Measurements from ENCODE around the gene C11orf24.

C11orf24 gene

GRCh38 chr11:68297812-68298658 lies 26.3 kb upstream of the C11orf24 start:
- peak; percentile 20 for DNase-seq (ENCODE audit: extremely low read depth, low read depth)
- H3K4me3 ChIP-seq (replicated peaks; ENCODE audit: low read depth, low read length): no peak overlapping the region
- TF ChIP-seq CTCF (IDR thresholded peaks at IDR 0.05; ENCODE audit: low read depth, low read length, missing control alignments): peak; percentile 97

GRCh38 chr11:68297494-68297811 lies 25.7 kb upstream of the C11orf24 start:
- no peak for DNase-seq (ENCODE audit: extremely low read depth, low read depth)
- H3K4me3 ChIP-seq (replicated peaks; ENCODE audit: low read depth, low read length): no peak overlapping the region
- TF ChIP-seq CTCF (IDR thresholded peaks at IDR 0.05; ENCODE audit: low read depth, low read length, missing control alignments): no peak

GRCh38 chr11:68297052-68297378 lies 25.2 kb upstream of the C11orf24 start:
- no peak for DNase-seq (ENCODE audit: extremely low read depth, low read depth)
- no peak overlapping the region for H3K4me3 ChIP-seq (replicated peaks; ENCODE audit: low read depth, low read length)
- no peak for TF ChIP-seq CTCF (IDR thresholded peaks at IDR 0.05; ENCODE audit: low read depth, low read length, missing control alignments)

GRCh38 chr11:68296344-68297051 lies 24.7 kb upstream of the C11orf24 start:
- no peak for DNase-seq (ENCODE audit: extremely low read depth, low read depth)
- no peak for TF ChIP-seq CTCF (IDR thresholded peaks at IDR 0.05; ENCODE audit: low read depth, low read length, missing control alignments)
- no peak overlapping the region for H3K4me3 ChIP-seq (replicated peaks; ENCODE audit: low read depth, low read length)

- TF ChIP-seq CTCF (IDR thresholded peaks at IDR 0.05; ENCODE audit: low read depth, low read length, missing control alignments): no peak
- DNase-seq (ENCODE audit: extremely low read depth, low read depth): no peak
- H3K4me3 ChIP-seq (replicated peaks; ENCODE audit: low read depth, low read length): no peak overlapping the region
Measured at GRCh38 chr11:68295940-68296339, 24.2 kb upstream of the C11orf24 start.

- H3K4me3 ChIP-seq (replicated peaks; ENCODE audit: low read depth, low read length): no peak overlapping the region
Measured at GRCh38 chr11:68295271-68295670, 23.5 kb upstream of the C11orf24 start.

More at GRCh38 chr11:68295271-68295670, 23.5 kb upstream of the C11orf24 start:
- no peak for TF ChIP-seq CTCF (IDR thresholded peaks at IDR 0.05; ENCODE audit: low read depth, low read length, missing control alignments)
- DNase-seq (ENCODE audit: extremely low read depth, low read depth): no peak
